Measurements from ENCODE around the gene ZNF76. TPM values are rescaled to one million over a fixed set of nuclear protein-coding genes. Genes with fewer than 3 reads are reported as not detected.
A peak's percentile ranks its signal among the peaks of the same experiment; 100 is the strongest.

ZNF76 gene
- total and polyA plus RNA-seq, 2 of the 13 experiments (the other 11 are each of a cell fraction or from before 2014, with no cell fraction given) = 13.2 to 26.4 TPM

GRCh38 chr6:35317483-35318195, 58.1 kb downstream of the ZNF76 start (continued):
- TF ChIP-seq RBM22 (optimal IDR thresholded peaks at IDR 0.05; ENCODE audit: low read length) (no peak), ZNF619 (CRISPR knock-in tag; IDR thresholded peaks at IDR 0.05) (0 out of 2 replicates have a peak, but pooled peaks have one; percentile 53), ZNF569 (CRISPR knock-in tag; IDR thresholded peaks at IDR 0.05; ENCODE audit: borderline replicate concordance) (no peak), SOX13 (IDR thresholded peaks at IDR 0.05) (no peak), SOX13 (CRISPR knock-in tag; conservative IDR thresholded peaks at IDR 0.05 in 1 of 2, IDR thresholded peaks at IDR 0.05 in 1 of 2) (no peak), ZSCAN21 (CRISPR knock-in tag; IDR thresholded peaks at IDR 0.05; ENCODE audit: borderline replicate concordance) (0 out of 2 replicates have a peak, but pooled peaks have one; percentile 19), JDP2 (CRISPR knock-in tag; IDR thresholded peaks at IDR 0.05; ENCODE audit: borderline replicate concordance) (no peak), CREM (IDR thresholded peaks at IDR 0.05) (no peak), CREM (CRISPR knock-in tag; IDR thresholded peaks at IDR 0.05) (no peak), MAFG (CRISPR knock-in tag; IDR thresholded peaks at IDR 0.05) (no peak), WIZ (CRISPR knock-in tag; IDR thresholded peaks at IDR 0.05) (no peak), DMTF1 (CRISPR knock-in tag; IDR thresholded peaks at IDR 0.05) (0 out of 2 replicates have a peak, but pooled peaks have one; percentile 32), ZNF562 (CRISPR knock-in tag; IDR thresholded peaks at IDR 0.05; ENCODE audit: borderline replicate concordance) (no peak), ZNF101 (CRISPR knock-in tag; IDR thresholded peaks at IDR 0.05; ENCODE audit: borderline replicate concordance, low read depth) (no peak), SKIL (CRISPR knock-in tag; IDR thresholded peaks at IDR 0.05; ENCODE audit: borderline replicate concordance) (no peak), NFAT5 (CRISPR knock-in tag; IDR thresholded peaks at IDR 0.05) (no peak), ZNF207 (IDR thresholded peaks at IDR 0.05; ENCODE audit: borderline replicate concordance) (no peak), TSC22D2 (CRISPR knock-in tag; IDR thresholded peaks at IDR 0.05; ENCODE audit: borderline replicate concordance) (no peak), TCF7L2 (IDR thresholded peaks at IDR 0.05; ENCODE audit: low read depth, low read length) (no peak), ESRRA (CRISPR knock-in tag; IDR thresholded peaks at IDR 0.05; ENCODE audit: low read depth) (0 out of 2 replicates have a peak, but pooled peaks have one; percentile 3), HMG20B (CRISPR knock-in tag; conservative IDR thresholded peaks at IDR 0.05) (no peak)
